GM12801 (cell line): ENCODE results near the gene ZER1.

ENCODE experiments used
- CTCF ChIP-seq: IDR thresholded peaks from one replicate; pipeline ENCODE4 v1.5.1; 2011; ENCODE audit warnings: control low read depth; ENCODE audit not compliant: insufficient read length; ENCODE audit errors: extremely low read depth

ZER1 gene

DNA sequence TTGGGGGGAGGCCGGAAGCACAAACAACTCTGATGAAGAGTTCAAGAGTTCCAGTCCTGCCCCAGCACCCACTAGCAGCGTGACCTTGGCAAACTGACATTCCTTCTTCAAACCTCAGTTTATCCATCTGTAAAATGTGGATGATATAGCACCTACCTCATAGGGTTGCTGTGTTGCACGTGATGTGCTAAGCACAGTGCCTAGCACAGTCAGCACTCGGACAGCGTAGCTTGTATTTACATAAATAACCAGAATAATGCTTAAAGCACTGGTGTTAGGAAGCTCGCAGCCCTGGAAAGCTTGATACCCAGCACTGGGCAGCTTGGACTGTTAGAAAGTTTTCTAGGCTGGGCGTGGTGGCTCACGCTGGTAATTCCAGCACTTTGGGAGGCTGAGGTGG is 64.3 kb downstream of the ZER1 start:
- no peak for TF ChIP-seq CTCF

GRCh38 chr9:128706671-128707381 is 64.9 kb downstream of the ZER1 start:
- no peak for TF ChIP-seq CTCF

DNA sequence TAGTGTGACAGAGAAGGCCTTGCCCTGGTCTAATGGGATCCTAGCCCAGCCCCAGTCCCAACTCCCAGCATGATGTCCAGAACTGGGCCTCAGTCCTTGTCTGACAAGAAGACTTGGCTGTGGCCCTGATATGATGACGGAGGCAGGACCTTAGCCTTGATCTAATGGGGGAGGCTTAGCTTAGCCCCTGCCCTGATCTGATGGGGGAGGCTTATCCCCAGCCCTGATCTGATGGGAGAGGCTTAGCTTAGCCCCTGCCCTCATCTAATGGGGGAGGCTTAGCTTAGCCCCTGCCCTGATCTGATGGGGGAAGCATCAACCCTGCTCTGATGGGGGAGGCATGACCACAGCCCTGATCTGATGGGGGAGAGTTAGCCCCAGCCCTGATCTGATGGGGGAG is 65.7 kb downstream of the ZER1 start:
- no peak for TF ChIP-seq CTCF

DNA sequence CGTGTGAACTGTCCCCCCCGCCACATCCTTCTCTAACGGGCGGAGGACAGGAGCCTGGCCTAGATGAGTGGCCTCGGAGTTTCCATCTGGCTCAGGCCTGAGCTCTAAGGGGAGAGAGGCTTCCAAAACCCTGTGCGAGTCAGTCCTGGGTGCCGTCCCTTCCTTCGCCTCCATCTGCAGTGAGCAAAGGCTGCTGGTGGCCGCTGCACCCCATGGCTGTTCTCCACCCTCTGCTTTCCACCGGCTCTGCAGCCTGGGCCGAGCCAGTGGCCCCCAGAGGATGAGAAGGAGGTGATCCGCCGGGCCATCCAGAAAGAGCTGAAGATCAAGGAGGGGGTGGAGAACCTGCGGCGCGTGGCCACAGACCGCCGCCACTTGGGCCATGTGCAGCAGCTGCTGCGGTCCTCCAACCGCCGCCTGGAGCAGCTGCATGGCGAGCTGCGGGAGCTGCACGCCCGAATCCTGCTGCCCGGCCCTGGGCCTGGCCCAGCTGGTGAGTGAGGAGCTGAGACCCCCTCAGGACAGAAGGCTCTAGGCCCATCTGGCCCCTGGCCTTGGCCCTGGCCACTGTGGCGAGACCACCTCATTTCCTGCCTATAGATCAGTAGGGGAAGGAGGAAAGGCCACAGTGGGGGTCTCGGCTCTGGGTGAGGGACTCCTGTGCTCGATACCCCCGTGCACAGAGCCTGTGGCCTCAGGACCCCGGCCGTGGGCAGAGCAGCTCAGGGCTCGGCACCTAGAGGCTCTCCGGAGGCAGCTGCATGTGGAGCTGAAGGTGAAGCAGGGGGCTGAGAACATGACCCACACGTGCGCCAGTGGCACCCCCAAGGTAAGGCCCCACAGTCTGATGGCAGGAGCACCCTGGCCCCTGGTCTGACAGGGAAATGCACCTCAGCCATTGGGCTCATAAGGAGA is 66.4 kb downstream of the ZER1 start:
- no peak for TF ChIP-seq CTCF

GRCh38 chr9:128704356-128704670 is 67.4 kb downstream of the ZER1 start:
- no peak for TF ChIP-seq CTCF

DNA sequence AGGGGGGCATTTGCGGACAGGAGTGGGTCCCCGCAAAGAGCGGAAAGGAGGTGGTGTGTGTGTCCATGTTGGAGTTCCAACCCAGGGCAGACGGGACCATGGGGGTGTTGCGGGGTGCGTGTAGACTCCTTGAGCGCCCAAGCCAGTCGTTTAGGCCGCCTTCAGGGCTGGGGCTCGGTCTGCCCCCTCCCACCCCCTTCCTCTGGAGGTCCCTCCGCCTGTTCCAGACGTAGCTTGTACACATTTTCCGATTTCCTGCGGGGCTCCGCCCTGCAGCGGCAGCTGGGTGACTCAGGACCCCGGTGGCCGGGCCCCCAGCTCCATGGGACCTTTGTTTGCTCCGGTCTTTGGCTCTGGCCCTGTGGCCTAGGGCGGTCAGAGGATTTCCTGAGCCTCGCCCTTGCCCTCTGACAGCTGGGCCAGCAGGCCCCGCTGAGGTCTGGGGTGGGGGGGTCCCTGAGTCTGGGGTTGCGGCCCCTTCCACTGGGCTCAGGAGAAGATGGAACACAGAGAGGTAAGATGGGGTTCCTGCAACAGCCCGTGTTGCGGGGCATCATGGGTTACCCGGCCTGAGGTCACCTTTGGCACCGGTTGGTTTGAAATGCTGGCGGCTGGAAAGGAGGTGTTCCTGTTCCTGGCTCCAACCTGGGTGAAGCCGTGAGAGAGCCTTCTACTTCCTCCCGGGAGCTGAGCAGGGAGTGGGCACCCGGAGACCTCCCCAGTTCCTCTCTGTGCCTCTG is 67.9 kb downstream of the ZER1 start:
- no peak for TF ChIP-seq CTCF

DNA sequence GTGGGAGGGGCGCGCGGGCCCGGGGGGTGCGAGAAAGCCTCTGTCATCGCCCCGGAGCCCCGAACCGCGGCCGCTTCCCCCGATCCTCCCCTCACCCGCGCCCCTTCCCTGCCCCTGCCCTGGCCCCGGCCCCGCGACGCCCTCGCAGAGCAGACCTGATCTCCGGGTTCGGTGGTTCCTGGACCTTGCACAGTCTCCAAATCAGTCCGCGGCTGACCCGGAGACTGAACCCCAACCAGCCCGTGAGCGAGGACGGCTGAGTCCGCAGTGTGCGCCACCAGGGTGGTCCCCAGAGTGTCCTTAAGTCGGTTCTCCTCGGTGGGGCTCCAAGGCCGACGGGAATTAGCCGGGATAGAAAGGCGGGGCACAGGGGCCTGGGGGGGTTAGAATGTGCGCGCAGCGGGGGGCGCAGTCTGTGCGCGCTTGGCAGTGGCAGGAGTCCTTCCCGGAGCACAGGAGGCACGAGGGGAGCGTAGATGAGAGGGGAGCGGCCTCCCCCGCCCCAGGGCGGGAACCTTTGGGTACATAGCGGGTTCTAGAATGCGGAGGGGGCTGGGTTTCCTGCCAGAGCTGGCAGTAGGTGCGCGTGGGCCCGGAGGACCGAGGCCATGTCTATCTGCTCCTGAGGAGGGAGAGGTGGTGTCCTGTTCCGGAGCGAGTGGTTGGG is 68.6 kb downstream of the ZER1 start:
- no peak for TF ChIP-seq CTCF
